Measurements from ENCODE around the gene MAPK12.

MAPK12 gene

GRCh38 chr22:50226875-50227165 is 34.7 kb downstream of the MAPK12 start:
- no peak for DNase-seq

- DNase-seq = no peak
These were observed 35.2 kb downstream of the MAPK12 start for GRCh38 chr22:50226063-50226874.

GRCh38 chr22:50225200-50225969 is 36.1 kb downstream of the MAPK12 start:
- DNase-seq = no peak

- no peak for DNase-seq
These were observed 37.4 kb downstream of the MAPK12 start for GRCh38 chr22:50224071-50224470.

- no peak for DNase-seq
These were observed 39.0 kb downstream of the MAPK12 start for GRCh38 chr22:50222508-50222907.

GRCh38 chr22:50221410-50222300 is 39.8 kb downstream of the MAPK12 start:
- DNase-seq = no peak

- no peak for DNase-seq
These were observed 40.7 kb downstream of the MAPK12 start for GRCh38 chr22:50220603-50221409.

GRCh38 chr22:50219800-50220602 is 41.5 kb downstream of the MAPK12 start:
- no peak for DNase-seq

- peak; percentile 6 for DNase-seq
These were observed 42.3 kb downstream of the MAPK12 start for GRCh38 chr22:50218996-50219727.

- DNase-seq = no peak
These were observed 43.1 kb downstream of the MAPK12 start for GRCh38 chr22:50218153-50218995.

- DNase-seq = no peak
These were observed 43.8 kb downstream of the MAPK12 start for GRCh38 chr22:50217543-50218152.

GRCh38 chr22:50216684-50217520 is 44.6 kb downstream of the MAPK12 start:
- DNase-seq = no peak

- no peak for DNase-seq
These were observed 45.3 kb downstream of the MAPK12 start for GRCh38 chr22:50216055-50216683.

- no peak for DNase-seq
These were observed 46.0 kb downstream of the MAPK12 start for GRCh38 chr22:50215297-50216054.

GRCh38 chr22:50213263-50213662 is 48.2 kb downstream of the MAPK12 start:
- DNase-seq = no peak

GRCh38 chr22:50211147-50211546 is 50.3 kb downstream of the MAPK12 start:
- DNase-seq = no peak
